Smooth muscle cell (in vitro differentiated cells): ENCODE results near the gene HDAC10. TPM values are rescaled to one million over a fixed set of nuclear protein-coding genes. Genes with fewer than 3 reads are reported as not detected.

Experiments
- DNase-seq: peaks from one replicate; lab custom pipeline; 2025; ENCODE audit not compliant: unreplicated experiment; lab: John Stamatoyannopoulos, UW
- H2AFZ ChIP-seq: fragments of 200-600 bp; sonication (generic); 2 replicates; pipeline ENCODE4 v1.6.0; 2016; ENCODE audit warnings: antibody characterized with exemption, low read depth, mild to moderate bottlenecking
- H3F3A ChIP-seq: fragments of 200-600 bp; sonication (generic); 2 replicates; pipeline ENCODE4 v1.6.0; 2017; ENCODE audit warnings: antibody characterized with exemption, low read depth
- H3K27ac ChIP-seq: fragments of 200-600 bp; sonication (generic); 2 replicates; pipeline ENCODE4 v1.5.1; 2016; ENCODE audit warnings: low read depth, mild to moderate bottlenecking
- H3K27me3 ChIP-seq: fragments of 200-600 bp; sonication (generic); 2 replicates; pipeline ENCODE4 v1.6.1; 2016; ENCODE audit warnings: low read depth, mild to moderate bottlenecking
- H3K36me3 ChIP-seq: fragments of 200-600 bp; sonication (generic); 2 replicates; pipeline ENCODE4 v1.5.1; 2016; ENCODE audit warnings: low read depth
- H3K4me1 ChIP-seq: fragments of 200-600 bp; sonication (generic); 2 replicates; pipeline ENCODE4 v1.5.1; 2016; ENCODE audit warnings: low read depth
- H3K4me2 ChIP-seq: fragments of 200-600 bp; sonication (generic); 2 replicates; pipeline ENCODE4 v1.6.0; 2016; ENCODE audit warnings: mild to moderate bottlenecking
- H3K4me3 ChIP-seq: fragments of 200-600 bp; sonication (generic); 2 replicates; pipeline ENCODE4 v1.5.1; 2016; ENCODE audit warnings: mild to moderate bottlenecking
- H3K79me2 ChIP-seq: fragments of 200-600 bp; sonication (generic); 2 replicates; pipeline ENCODE4 v1.6.0; 2016; ENCODE audit warnings: low read depth, mild to moderate bottlenecking
- H3K9ac ChIP-seq: fragments of 200-600 bp; sonication (generic); 2 replicates; pipeline ENCODE4 v1.6.0; 2016; ENCODE audit warnings: low read depth
- H3K9me3 ChIP-seq: fragments of 200-600 bp; sonication (generic); replicated peaks from 2 replicates; pipeline ENCODE4 v1.5.1; 2016; ENCODE audit warnings: low read depth
- H4K20me1 ChIP-seq: fragments of 200-600 bp; sonication (generic); 2 replicates; pipeline ENCODE4 v1.6.0; 2016; ENCODE audit warnings: low read depth
- WGBS: methylation state at CpG from one replicate; pipeline ENCODE4 v1.1.7; 2016; ENCODE audit warnings: low lambda C conversion rate; 5-methylcytosine and 5-hydroxymethylcytosine counted together
- polyA plus RNA-seq: library from polyadenylated mRNA; unstranded; fragments of >200 nt; fragmentation: Nextera tagmentation; extraction: Ambion mirVana; gene quantifications from 2 replicates; pipeline ENCODE4 v1.2.1, GENCODE V29; 2016
- total RNA-seq: library from RNA; depleted of rRNA; stranded (reverse); fragments of >200 nt; gene quantifications from 2 replicates; pipeline ENCODE4 v1.2.3, GENCODE V29; 2014
- TF ChIP-seq, protein P1 (sequence below): fragments of 200-600 bp; sonication (generic); IDR thresholded peaks from 2 replicates; pipeline ENCODE4 v1.5.1; 2017; ENCODE audit warnings: borderline replicate concordance, mild to moderate bottlenecking, antibody characterized with exemption; ENCODE audit not compliant: insufficient read depth, poor library complexity, severe bottlenecking

The HDAC10 gene
- total and polyA plus RNA-seq, 2 experiments from 2014 or later = 9.5 to 15.7 TPM

DNA sequence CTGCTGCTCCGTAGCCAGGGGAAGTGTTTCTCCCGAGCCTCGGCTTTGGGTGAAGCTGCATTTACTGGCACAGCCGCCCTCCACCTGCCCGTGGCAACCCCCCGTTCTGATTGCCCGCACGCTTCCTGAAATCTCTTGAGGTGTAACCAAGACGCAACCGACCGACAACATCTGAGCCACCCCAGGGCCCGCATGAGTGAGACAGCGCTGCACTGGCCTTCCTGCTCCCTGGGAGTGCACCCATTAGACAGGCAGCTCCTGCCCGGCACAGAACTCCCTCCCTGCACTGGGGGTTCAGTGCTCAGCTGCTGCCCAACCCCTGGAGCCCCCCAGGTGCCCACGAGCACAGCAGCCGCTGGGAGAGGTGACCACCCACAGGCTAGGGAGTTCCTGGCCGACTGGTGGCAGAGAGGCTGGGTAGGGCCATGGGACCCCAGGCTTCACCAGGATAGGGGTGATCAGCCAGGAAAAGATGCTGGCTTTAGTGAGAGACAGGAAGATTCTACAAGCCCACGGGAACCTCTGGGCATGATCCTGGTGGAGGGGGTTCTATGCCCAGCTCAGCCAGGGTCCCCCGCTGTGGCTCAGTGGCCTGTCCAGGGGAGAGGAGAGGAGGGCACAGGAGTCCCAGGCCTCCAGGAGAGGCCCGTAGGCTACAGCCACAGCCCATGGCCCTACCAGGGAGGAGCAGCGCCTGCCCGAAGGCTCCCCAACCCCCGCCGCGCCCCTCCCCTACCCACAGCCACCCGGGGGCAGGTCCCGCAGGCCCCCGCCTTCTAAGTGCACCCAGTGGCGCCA, 41.8 kb upstream of the HDAC10 start:
- peak overlapping the region; percentile 29 for H3K4me3 ChIP-seq
- H3K27ac ChIP-seq = peak overlapping the region; percentile 90
- H4K20me1 ChIP-seq = peaks cover 100% of the 10 kb centered on the region
- peaks cover 98% of the 10 kb centered on the region for H3K79me2 ChIP-seq
- TF ChIP-seq, protein P1, sequence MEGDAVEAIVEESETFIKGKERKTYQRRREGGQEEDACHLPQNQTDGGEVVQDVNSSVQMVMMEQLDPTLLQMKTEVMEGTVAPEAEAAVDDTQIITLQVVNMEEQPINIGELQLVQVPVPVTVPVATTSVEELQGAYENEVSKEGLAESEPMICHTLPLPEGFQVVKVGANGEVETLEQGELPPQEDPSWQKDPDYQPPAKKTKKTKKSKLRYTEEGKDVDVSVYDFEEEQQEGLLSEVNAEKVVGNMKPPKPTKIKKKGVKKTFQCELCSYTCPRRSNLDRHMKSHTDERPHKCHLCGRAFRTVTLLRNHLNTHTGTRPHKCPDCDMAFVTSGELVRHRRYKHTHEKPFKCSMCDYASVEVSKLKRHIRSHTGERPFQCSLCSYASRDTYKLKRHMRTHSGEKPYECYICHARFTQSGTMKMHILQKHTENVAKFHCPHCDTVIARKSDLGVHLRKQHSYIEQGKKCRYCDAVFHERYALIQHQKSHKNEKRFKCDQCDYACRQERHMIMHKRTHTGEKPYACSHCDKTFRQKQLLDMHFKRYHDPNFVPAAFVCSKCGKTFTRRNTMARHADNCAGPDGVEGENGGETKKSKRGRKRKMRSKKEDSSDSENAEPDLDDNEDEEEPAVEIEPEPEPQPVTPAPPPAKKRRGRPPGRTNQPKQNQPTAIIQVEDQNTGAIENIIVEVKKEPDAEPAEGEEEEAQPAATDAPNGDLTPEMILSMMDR = no peak
- 86% methylated on average over 19 of the region's 29 CpGs for WGBS
- H3K27me3 ChIP-seq = no peaks in the 10 kb centered on the region
- no peak for DNase-seq
- H3K36me3 ChIP-seq = no peaks in the 10 kb centered on the region
- H3K9me3 ChIP-seq = no peaks in the 10 kb centered on the region
- peaks cover 6% of the 10 kb centered on the region for H3F3A ChIP-seq
- peaks cover 20% of the 10 kb centered on the region for H3K4me1 ChIP-seq
- no peak overlapping the region for H2AFZ ChIP-seq
- peak overlapping the region; percentile 45 for H3K9ac ChIP-seq
- peak overlapping the region; percentile 84 for H3K4me2 ChIP-seq

DNA sequence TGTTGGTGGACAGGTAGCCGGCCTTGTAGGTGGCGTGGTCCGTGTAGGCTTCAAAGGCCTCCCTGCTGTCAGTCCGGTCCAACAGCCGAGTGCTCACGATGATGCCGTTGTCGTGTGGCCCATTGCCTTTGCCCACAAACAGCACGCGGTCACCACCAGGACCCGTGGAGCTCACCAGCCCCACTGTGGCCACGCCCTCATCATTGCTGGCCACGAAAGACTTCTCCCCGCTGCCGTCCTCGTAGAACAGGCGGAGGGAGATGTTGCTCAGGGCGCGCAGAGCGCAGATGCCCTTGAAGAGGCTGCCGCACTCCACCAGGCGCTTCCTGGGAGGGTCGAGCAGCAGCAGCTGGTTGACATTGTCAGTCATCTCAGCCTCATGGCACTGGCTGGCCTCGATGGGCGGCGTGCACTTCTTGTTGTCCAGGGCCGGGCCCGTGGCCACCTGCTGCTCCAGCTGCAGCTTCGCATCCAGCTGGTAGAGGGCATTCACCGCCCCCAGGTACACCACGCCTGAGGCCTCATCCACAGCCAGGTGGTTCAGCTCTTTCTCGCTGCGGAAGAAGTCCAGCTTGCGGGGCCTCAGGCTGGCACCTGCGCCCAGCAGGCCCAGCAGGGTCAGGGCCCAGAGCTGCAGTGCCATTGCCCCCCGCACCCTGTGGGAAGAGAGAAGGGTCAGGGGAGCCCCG, 39.0 kb upstream of the HDAC10 start:
- WGBS = 98% methylated on average over 35 of the region's 37 CpGs
- no peak for DNase-seq
- H4K20me1 ChIP-seq = peaks cover 96% of the 10 kb centered on the region
- H3K4me2 ChIP-seq = no peak overlapping the region
- H3K27ac ChIP-seq = no peak overlapping the region
- H3K4me1 ChIP-seq = peaks cover 20% of the 10 kb centered on the region
- H3K4me3 ChIP-seq = no peak overlapping the region
- no peaks in the 10 kb centered on the region for H3F3A ChIP-seq
- no peaks in the 10 kb centered on the region for H3K36me3 ChIP-seq
- H3K9ac ChIP-seq = no peak overlapping the region
- no peaks in the 10 kb centered on the region for H3K27me3 ChIP-seq
- no peak overlapping the region for H2AFZ ChIP-seq
- TF ChIP-seq, protein P1 = no peak
- no peaks in the 10 kb centered on the region for H3K9me3 ChIP-seq
- H3K79me2 ChIP-seq = peaks cover 92% of the 10 kb centered on the region

DNA sequence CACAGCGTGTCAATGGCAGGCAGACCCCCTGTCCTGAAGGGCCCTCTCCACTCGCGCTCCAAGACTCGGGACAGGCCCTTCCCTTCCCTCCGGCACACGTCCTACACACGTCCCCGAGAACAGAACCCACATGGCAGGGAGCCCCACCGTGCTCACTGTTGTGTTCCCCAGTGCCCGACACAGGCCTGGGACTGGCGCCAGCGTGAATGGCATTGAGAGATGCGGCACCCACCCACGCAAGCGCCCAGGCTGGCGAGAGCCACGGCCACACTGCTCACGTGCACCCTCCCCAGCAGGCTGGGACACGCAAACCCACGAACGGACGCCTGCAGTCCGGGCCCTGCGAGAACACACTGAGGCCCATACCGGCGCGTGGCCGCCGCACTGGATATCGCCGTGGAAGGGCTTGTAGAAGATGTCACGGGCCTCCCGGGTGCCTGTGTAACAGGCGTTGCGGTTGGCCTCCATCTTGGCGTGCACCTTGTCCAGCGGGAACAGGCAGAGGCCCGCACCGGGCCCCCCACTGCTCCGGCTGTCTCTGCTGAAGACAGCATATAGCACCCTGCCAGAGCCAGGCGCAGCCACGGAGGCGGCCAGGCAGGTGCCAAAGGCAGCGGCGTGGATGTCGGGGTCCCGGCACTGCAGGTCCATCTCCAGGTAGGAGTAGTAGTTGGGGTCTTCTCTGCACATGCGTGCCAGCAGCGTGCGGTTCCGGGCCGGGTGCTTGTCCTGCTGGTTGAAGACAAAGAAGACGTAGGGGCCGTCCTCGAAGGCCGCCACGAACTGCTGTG, 38.3 kb upstream of the HDAC10 start:
- H3F3A ChIP-seq = no peaks in the 10 kb centered on the region
- H3K9ac ChIP-seq = no peak overlapping the region
- H3K79me2 ChIP-seq = peaks cover 85% of the 10 kb centered on the region
- H3K27ac ChIP-seq = no peak overlapping the region
- no peaks in the 10 kb centered on the region for H3K9me3 ChIP-seq
- H3K27me3 ChIP-seq = no peaks in the 10 kb centered on the region
- no peak for DNase-seq
- H3K4me2 ChIP-seq = no peak overlapping the region
- 98% methylated on average over 57 of the region's 57 CpGs for WGBS
- peaks cover 96% of the 10 kb centered on the region for H4K20me1 ChIP-seq
- H3K4me1 ChIP-seq = peaks cover 20% of the 10 kb centered on the region
- no peaks in the 10 kb centered on the region for H3K36me3 ChIP-seq
- H3K4me3 ChIP-seq = no peak overlapping the region
- no peak overlapping the region for H2AFZ ChIP-seq
- TF ChIP-seq, protein P1 = no peak
